ENCODE results near the gene CCDC7.
"Not testable (repeated sequence)": the region's sequence is repeated elsewhere in the genome, so short reads cannot be mapped to it uniquely, and the experiment has no call there.

The CCDC7 gene

DNA sequence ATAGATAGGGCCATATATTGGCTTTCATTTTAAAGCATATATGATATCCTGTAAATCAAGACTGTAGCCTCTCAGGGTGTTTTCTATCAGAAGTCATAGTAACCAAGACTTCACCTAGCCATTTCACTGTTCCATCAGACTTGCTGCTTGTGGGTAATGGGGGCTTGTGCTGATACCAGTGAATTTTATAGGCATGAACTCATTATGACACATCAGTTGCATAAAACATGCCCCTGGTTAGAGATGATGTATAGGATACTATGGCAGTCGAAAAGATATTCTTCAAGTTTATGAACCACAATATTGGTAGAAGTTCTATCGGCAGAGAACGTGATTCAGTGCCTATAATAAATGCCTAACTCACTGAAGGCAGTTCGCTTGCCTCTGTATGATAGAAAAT is 305.6 kb downstream of the CCDC7 start:
- no peak overlapping the region for H3K9ac ChIP-seq (ENCODE audit: low read depth, low read length, poor library complexity, severe bottlenecking)
- H3K4me2 ChIP-seq (ENCODE audit: low read depth, low read length, poor library complexity, severe bottlenecking) = no peak overlapping the region
- H3K4me3 ChIP-seq (ENCODE audit: low read length, poor library complexity, severe bottlenecking) = no peak overlapping the region
- no peaks in the 10 kb centered on the region for H3F3A ChIP-seq (ENCODE audit: low read depth)
- TF ChIP-seq EZH2phosphoT487 (IDR thresholded peaks at IDR 0.05; ENCODE audit: borderline replicate concordance) = no peak
- no peak for TF ChIP-seq CTCF (conservative IDR thresholded peaks at IDR 0.05; ENCODE audit: low read length)
- H3K9me2 ChIP-seq (replicated peaks; ENCODE audit: low read depth, low read length) = no peaks in the 10 kb centered on the region
- peaks cover 4% of the 10 kb centered on the region for H3K4me1 ChIP-seq (ENCODE audit: insufficient read depth, low read length, poor library complexity, severe bottlenecking)
- H3K9me3 ChIP-seq (ENCODE audit: insufficient read depth, low read depth, low read length) = no peaks in the 10 kb centered on the region
- H3K79me2 ChIP-seq (ENCODE audit: insufficient read depth, low read length) = no peaks in the 10 kb centered on the region
- no peaks in the 10 kb centered on the region for H3K27me3 ChIP-seq (ENCODE audit: insufficient read depth, low read length, poor library complexity, severe bottlenecking)
- no peak overlapping the region for H2AFZ ChIP-seq (ENCODE audit: low read length)
- no peaks in the 10 kb centered on the region for H4K20me1 ChIP-seq (ENCODE audit: insufficient read depth, low read length, poor library complexity, severe bottlenecking)
- no peaks in the 10 kb centered on the region for H3K36me3 ChIP-seq (ENCODE audit: insufficient read depth, low read length)

GRCh38 chr10:32754900-32755299 is 309.0 kb downstream of the CCDC7 start:
- not testable (repeated sequence) for H3K9me3 ChIP-seq (ENCODE audit: insufficient read depth, low read depth, low read length); H2AFZ ChIP-seq (ENCODE audit: low read length); H3K4me3 ChIP-seq (ENCODE audit: low read length, poor library complexity, severe bottlenecking); H3K79me2 ChIP-seq (ENCODE audit: insufficient read depth, low read length); H3K4me2 ChIP-seq (ENCODE audit: low read depth, low read length, poor library complexity, severe bottlenecking); H3K4me1 ChIP-seq (ENCODE audit: insufficient read depth, low read length, poor library complexity, severe bottlenecking); H3K9me2 ChIP-seq (replicated peaks; ENCODE audit: low read depth, low read length); H3K27me3 ChIP-seq (ENCODE audit: insufficient read depth, low read length, poor library complexity, severe bottlenecking); H3K9ac ChIP-seq (ENCODE audit: low read depth, low read length, poor library complexity, severe bottlenecking); H3K36me3 ChIP-seq (ENCODE audit: insufficient read depth, low read length); H4K20me1 ChIP-seq (ENCODE audit: insufficient read depth, low read length, poor library complexity, severe bottlenecking); H3F3A ChIP-seq (ENCODE audit: low read depth)

GRCh38 chr10:32771217-32771616 is 325.3 kb downstream of the CCDC7 start:
- TF ChIP-seq CTCF (conservative IDR thresholded peaks at IDR 0.05; ENCODE audit: low read length) (no peak), EZH2phosphoT487 (IDR thresholded peaks at IDR 0.05; ENCODE audit: borderline replicate concordance) (no peak)

GRCh38 chr10:32773105-32773504 is 327.2 kb downstream of the CCDC7 start:
- H3K4me3 ChIP-seq (ENCODE audit: low read length, poor library complexity, severe bottlenecking) = no peak overlapping the region
- no peaks in the 10 kb centered on the region for H3F3A ChIP-seq (ENCODE audit: low read depth)
- no peaks in the 10 kb centered on the region for H3K9me2 ChIP-seq (replicated peaks; ENCODE audit: low read depth, low read length)
- no peak overlapping the region for H3K4me2 ChIP-seq (ENCODE audit: low read depth, low read length, poor library complexity, severe bottlenecking)
- H3K79me2 ChIP-seq (ENCODE audit: insufficient read depth, low read length) = no peaks in the 10 kb centered on the region
- H3K27me3 ChIP-seq (ENCODE audit: insufficient read depth, low read length, poor library complexity, severe bottlenecking) = no peaks in the 10 kb centered on the region
- H3K36me3 ChIP-seq (ENCODE audit: insufficient read depth, low read length) = no peaks in the 10 kb centered on the region
- H3K9ac ChIP-seq (ENCODE audit: low read depth, low read length, poor library complexity, severe bottlenecking) = no peak overlapping the region
- TF ChIP-seq CTCF (conservative IDR thresholded peaks at IDR 0.05; ENCODE audit: low read length) (no peak), EZH2phosphoT487 (IDR thresholded peaks at IDR 0.05; ENCODE audit: borderline replicate concordance) (no peak)
- H3K9me3 ChIP-seq (ENCODE audit: insufficient read depth, low read depth, low read length) = peaks cover 25% of the 10 kb centered on the region; the same call in 1 of the 2 replicates
- H2AFZ ChIP-seq (ENCODE audit: low read length) = no peak overlapping the region
- no peaks in the 10 kb centered on the region for H4K20me1 ChIP-seq (ENCODE audit: insufficient read depth, low read length, poor library complexity, severe bottlenecking)
- no peaks in the 10 kb centered on the region for H3K4me1 ChIP-seq (ENCODE audit: insufficient read depth, low read length, poor library complexity, severe bottlenecking)

More at GRCh38 chr10:32771217-32771616, 325.3 kb downstream of the CCDC7 start:
- Histone ChIP-seq H3K36me3 (ENCODE audit: insufficient read depth, low read length) (no peaks in the 10 kb centered on the region), H3K79me2 (ENCODE audit: insufficient read depth, low read length) (no peaks in the 10 kb centered on the region), H4K20me1 (ENCODE audit: insufficient read depth, low read length, poor library complexity, severe bottlenecking) (no peaks in the 10 kb centered on the region), H3F3A (ENCODE audit: low read depth) (no peaks in the 10 kb centered on the region), H3K4me3 (ENCODE audit: low read length, poor library complexity, severe bottlenecking) (no peak overlapping the region), H3K9me2 (replicated peaks; ENCODE audit: low read depth, low read length) (no peaks in the 10 kb centered on the region), H3K4me1 (ENCODE audit: insufficient read depth, low read length, poor library complexity, severe bottlenecking) (no peaks in the 10 kb centered on the region), H3K9ac (ENCODE audit: low read depth, low read length, poor library complexity, severe bottlenecking) (no peak overlapping the region), H2AFZ (ENCODE audit: low read length) (no peak overlapping the region), H3K9me3 (ENCODE audit: insufficient read depth, low read depth, low read length) (peaks cover 25% of the 10 kb centered on the region; the same call in 1 of the 2 replicates), H3K4me2 (ENCODE audit: low read depth, low read length, poor library complexity, severe bottlenecking) (no peak overlapping the region), H3K27me3 (ENCODE audit: insufficient read depth, low read length, poor library complexity, severe bottlenecking) (no peaks in the 10 kb centered on the region)
